Coronary artery (tissue), 2 donors: ENCODE results near the gene CCNI.
A peak's percentile ranks its signal among the peaks of the same experiment; 100 is the strongest.
"Not testable (repeated sequence)": the region's sequence is repeated elsewhere in the genome, so short reads cannot be mapped to it uniquely, and the experiment has no call there.

ENCODE experiments used
- DNase-seq: peaks from one replicate; pipeline ENCODE4 v3.0.0-alpha.2; 2017; ENCODE audit warnings: low spot score
- H3K27ac ChIP-seq, 2 donors: fragments of 200-600 bp; sonication (generic); one replicate each; pipeline ENCODE4 v1.5.1; 2016 to 2019
- H3K4me3 ChIP-seq: fragments of 200-600 bp; sonication (generic); 2 replicates; pipeline ENCODE4 v1.5.1; 2016; ENCODE audit warnings: mild to moderate bottlenecking, moderate library complexity
- CTCF ChIP-seq: fragments of 200-600 bp; sonication (generic); IDR thresholded peaks from one replicate; pipeline ENCODE4 v1.5.1; 2019; ENCODE audit warnings: antibody characterized with exemption

Gene CCNI

GRCh38 chr4:77095101-77095821, 19.5 kb upstream of the CCNI start:
- no peak overlapping the region for H3K4me3 ChIP-seq
- no peak overlapping the region for H3K27ac ChIP-seq
- no peak for DNase-seq
- peak; percentile 69 for TF ChIP-seq CTCF

- H3K27ac ChIP-seq: no peak overlapping the region
- no peak for DNase-seq
- no peak for TF ChIP-seq CTCF
- H3K4me3 ChIP-seq: no peak overlapping the region
Observed at GRCh38 chr4:77094496-77094895, 18.7 kb upstream of the CCNI start.

- no peak overlapping the region for H3K27ac ChIP-seq
- H3K4me3 ChIP-seq: no peak overlapping the region
- no peak for DNase-seq
- no peak for TF ChIP-seq CTCF
Observed at GRCh38 chr4:77093401-77093800, 17.6 kb upstream of the CCNI start.

GRCh38 chr4:77092975-77093374, 17.2 kb upstream of the CCNI start:
- DNase-seq: no peak
- Histone ChIP-seq H3K27ac (no peak overlapping the region), H3K4me3 (no peak overlapping the region)
- TF ChIP-seq CTCF: no peak

GRCh38 chr4:77089866-77090265, 14.1 kb upstream of the CCNI start:
- H3K4me3 ChIP-seq: no peak overlapping the region
- no peak for DNase-seq
- TF ChIP-seq CTCF: no peak
- no peak overlapping the region for H3K27ac ChIP-seq

GRCh38 chr4:77087027-77087426, 11.2 kb upstream of the CCNI start:
- DNase-seq, H3K27ac ChIP-seq, H3K4me3 ChIP-seq: not testable (repeated sequence)

- Histone ChIP-seq H3K27ac (no peak overlapping the region), H3K4me3 (no peak overlapping the region)
- DNase-seq: no peak
- no peak for TF ChIP-seq CTCF
Observed at GRCh38 chr4:77084019-77084639, 8.3 kb upstream of the CCNI start.
